ENCODE measurements around the gene MINDY4B.

Gene MINDY4B

GRCh38 chr3:150905339-150905738 is at the start of gene MINDY4B:
MINDY4B (minus strand) TSS chr3:150905439; CDS start chr3:150905439, 0 bp downstream.
- no peak for DNase-seq

- no peak for DNase-seq
Observed at GRCh38 chr3:150951923-150952322, 46.7 kb upstream of the MINDY4B start.

GRCh38 chr3:150945226-150946032 is 40.2 kb upstream of the MINDY4B start:
- DNase-seq = no peak

- DNase-seq = no peak
Observed at GRCh38 chr3:150942221-150942620, 37.0 kb upstream of the MINDY4B start.

- DNase-seq = no peak
Observed at GRCh38 chr3:150936693-150937092, 31.5 kb upstream of the MINDY4B start.

- DNase-seq = no peak
Observed at GRCh38 chr3:150933473-150933995, 28.3 kb upstream of the MINDY4B start.

GRCh38 chr3:150931745-150932144 is 26.5 kb upstream of the MINDY4B start:
- DNase-seq = no peak

- no peak for DNase-seq
Observed at GRCh38 chr3:150930839-150931238, 25.6 kb upstream of the MINDY4B start.

- no peak for DNase-seq
Observed at GRCh38 chr3:150928234-150928633, 23.0 kb upstream of the MINDY4B start.

- no peak for DNase-seq
Observed at GRCh38 chr3:150926328-150926727, 21.1 kb upstream of the MINDY4B start.

- DNase-seq = peak; percentile 83
Observed at GRCh38 chr3:150925751-150926201, 20.5 kb upstream of the MINDY4B start.

- DNase-seq = no peak
Observed at GRCh38 chr3:150922611-150923010, 17.4 kb upstream of the MINDY4B start.

GRCh38 chr3:150921209-150921608 is 16.0 kb upstream of the MINDY4B start:
- DNase-seq = no peak

- DNase-seq = no peak
Observed at GRCh38 chr3:150920236-150920635, 15.0 kb upstream of the MINDY4B start.

- no peak for DNase-seq
Observed at GRCh38 chr3:150917951-150918350, 12.7 kb upstream of the MINDY4B start.

GRCh38 chr3:150913133-150913922 is 8.1 kb upstream of the MINDY4B start:
- no peak for DNase-seq

- no peak for DNase-seq
Observed at GRCh38 chr3:150912501-150912900, 7.3 kb upstream of the MINDY4B start.

- DNase-seq = no peak
Observed at GRCh38 chr3:150911771-150912170, 6.5 kb upstream of the MINDY4B start.

GRCh38 chr3:150906461-150906860 is 1.2 kb upstream of the MINDY4B start:
- no peak for DNase-seq

- DNase-seq = no peak
Observed at GRCh38 chr3:150905746-150906145, 507 bp upstream of the MINDY4B start.

- DNase-seq = no peak
Observed at GRCh38 chr3:150902988-150903387, 2.3 kb downstream of the MINDY4B start.

- no peak for DNase-seq
Observed at GRCh38 chr3:150901793-150902192, 3.4 kb downstream of the MINDY4B start.

- DNase-seq = no peak
Observed at GRCh38 chr3:150899141-150899540, 6.1 kb downstream of the MINDY4B start.

Measured in COR-L47 (cell line).